GM12878 (cell line): Measurements from ENCODE around the gene ID3. TPM values are rescaled to one million over a fixed set of nuclear protein-coding genes. Genes with fewer than 3 reads are reported as not detected.
A peak's percentile ranks its signal among the peaks of the same experiment; 100 is the strongest.

Experiments used
- ATF7 ChIP-seq: fragments of 450-650 bp; IDR thresholded peaks from 2 replicates; pipeline ENCODE4 v1.6.1; 2016; ENCODE audit warnings: low read depth, mild to moderate bottlenecking
- FOS ChIP-seq: IDR thresholded peaks from 3 replicates; pipeline ENCODE4 v1.6.1; 2011; ENCODE audit warnings: borderline replicate concordance; ENCODE audit not compliant: insufficient read length; ENCODE audit errors: extremely low read depth
- FOXK2 ChIP-seq: fragments of 450-650 bp; IDR thresholded peaks from 2 replicates; pipeline ENCODE4 v1.6.1; 2017; ENCODE audit warnings: mild to moderate bottlenecking, moderate library complexity
- IKZF2 ChIP-seq, 2 experiments: fragments of 450-650 bp; IDR thresholded peaks; 2 replicates each; pipeline ENCODE4 v1.6.1; 2017; ENCODE audit warnings: mild to moderate bottlenecking in 2 of 2, moderate library complexity in 2 of 2
- KAT2A ChIP-seq: conservative IDR thresholded peaks from 2 replicates; pipeline ENCODE4 v1.6.1; 2011; ENCODE audit warnings: low read depth, low read length; ENCODE audit not compliant: control insufficient read depth
- MEF2A ChIP-seq: IDR thresholded peaks from 2 replicates; pipeline ENCODE4 v1.6.1; 2011; ENCODE audit warnings: low read depth, mild to moderate bottlenecking, low read length, moderate library complexity; ENCODE audit not compliant: insufficient read depth
- MTA2 ChIP-seq: fragments of 450-650 bp; IDR thresholded peaks from 2 replicates; pipeline ENCODE4 v1.6.1; 2016; ENCODE audit warnings: low read depth, mild to moderate bottlenecking, moderate library complexity
- MTA3 ChIP-seq: IDR thresholded peaks from 2 replicates; pipeline ENCODE4 v1.6.1; 2012; ENCODE audit warnings: low read length, inconsistent platforms, borderline replicate concordance
- NBN ChIP-seq: fragments of 450-650 bp; IDR thresholded peaks from 2 replicates; pipeline ENCODE4 v1.6.1; 2016
- NFIC ChIP-seq: IDR thresholded peaks from 2 replicates; pipeline ENCODE4 v1.6.1; 2012; ENCODE audit warnings: low read depth, mild to moderate bottlenecking, inconsistent platforms, low read length, moderate library complexity
- POU2F2 ChIP-seq: IDR thresholded peaks from 3 replicates; pipeline ENCODE4 v1.6.1; 2011; ENCODE audit warnings: low read depth, mild to moderate bottlenecking, low read length, borderline replicate concordance
- RFX5 ChIP-seq: IDR thresholded peaks from 2 replicates; pipeline ENCODE4 v1.6.1; 2011; ENCODE audit warnings: low read depth, low read length, improper control_type of control experiment
- RUNX3 ChIP-seq: IDR thresholded peaks from 2 replicates; pipeline ENCODE4 v1.6.1; 2012; ENCODE audit warnings: low read length, inconsistent platforms
- SIN3A ChIP-seq: IDR thresholded peaks from 2 replicates; pipeline ENCODE4 v1.6.1; 2012; ENCODE audit warnings: low read depth, low read length, improper control_type of control experiment
- SREBF2 ChIP-seq: IDR thresholded peaks from 2 replicates; pipeline ENCODE4 v1.6.1; 2012; ENCODE audit warnings: mild to moderate bottlenecking, low read length
- TBL1XR1 ChIP-seq: IDR thresholded peaks from 2 replicates; pipeline ENCODE4 v1.6.1; 2012; ENCODE audit warnings: low read depth, low read length, improper control_type of control experiment
- WRNIP1 ChIP-seq: IDR thresholded peaks from 2 replicates; pipeline ENCODE4 v1.6.1; 2011; ENCODE audit warnings: low read depth, low read length, improper control_type of control experiment, borderline replicate concordance
- ZBED1 ChIP-seq: IDR thresholded peaks from 2 replicates; pipeline ENCODE4 v1.6.1; 2016; ENCODE audit warnings: borderline replicate concordance
- ZNF384 ChIP-seq: IDR thresholded peaks from 2 replicates; pipeline ENCODE4 v1.6.1; 2012; ENCODE audit warnings: low read depth, mild to moderate bottlenecking, low read length, improper control_type of control experiment, borderline replicate concordance
- polyA plus RNA-seq, 11 experiments: library from polyadenylated mRNA; depleted of rRNA in 4 of 11; unstranded in 6 of 11; stranded (reverse) in 5 of 11; fragments of >200 nt; fragmentation: Nextera tagmentation in 4 of 11; fragmentation: Illumina TruSeq in 1 of 11; extraction: Ambion mirVana in 4 of 11; extraction: Trizol in 1 of 11; gene quantifications; 1 replicate in 1 of 11; 2 replicates in 10 of 11; pipeline versions ENCODE4 v1.2.1 to v1.2.3, GENCODE V29; 2011 to 2016; ENCODE audit warnings: inconsistent platforms in 2 of 11, missing spikeins in 2 of 11, low read depth in 1 of 11
- total RNA-seq, 4 experiments: library from RNA; depleted of rRNA in 3 of 4; stranded (reverse); fragments of >200 nt in 3 of 4; fragmentation: Illumina TruSeq in 1 of 4; extraction: Trizol in 1 of 4; gene quantifications; 2 replicates each; pipeline versions ENCODE4 v1.2.1 to v1.2.3, GENCODE V29; 2013 to 2021
- TF ChIP-seq, protein P1 (sequence below): fragments of 450-650 bp; IDR thresholded peaks from 2 replicates; pipeline ENCODE4 v1.6.1; 2016; ENCODE audit warnings: mild to moderate bottlenecking, moderate library complexity, borderline replicate concordance
- TF ChIP-seq, protein P2 (sequence below): fragments of 450-650 bp; formaldehyde crosslinking; IDR thresholded peaks from 2 replicates; pipeline ENCODE4 v1.4.0; 2022; ENCODE audit warnings: mild to moderate bottlenecking, moderate library complexity
- TF ChIP-seq, protein P3 (sequence below): fragments of 450-650 bp; IDR thresholded peaks from 2 replicates; pipeline ENCODE4 v1.6.1; 2017; ENCODE audit warnings: mild to moderate bottlenecking

Gene ID3
- total and polyA plus RNA-seq, 10 of the 15 experiments (the other 5 are each of a cell fraction or from before 2014, with no cell fraction given), result 42.7 to 475 (median 207) TPM

DNA sequence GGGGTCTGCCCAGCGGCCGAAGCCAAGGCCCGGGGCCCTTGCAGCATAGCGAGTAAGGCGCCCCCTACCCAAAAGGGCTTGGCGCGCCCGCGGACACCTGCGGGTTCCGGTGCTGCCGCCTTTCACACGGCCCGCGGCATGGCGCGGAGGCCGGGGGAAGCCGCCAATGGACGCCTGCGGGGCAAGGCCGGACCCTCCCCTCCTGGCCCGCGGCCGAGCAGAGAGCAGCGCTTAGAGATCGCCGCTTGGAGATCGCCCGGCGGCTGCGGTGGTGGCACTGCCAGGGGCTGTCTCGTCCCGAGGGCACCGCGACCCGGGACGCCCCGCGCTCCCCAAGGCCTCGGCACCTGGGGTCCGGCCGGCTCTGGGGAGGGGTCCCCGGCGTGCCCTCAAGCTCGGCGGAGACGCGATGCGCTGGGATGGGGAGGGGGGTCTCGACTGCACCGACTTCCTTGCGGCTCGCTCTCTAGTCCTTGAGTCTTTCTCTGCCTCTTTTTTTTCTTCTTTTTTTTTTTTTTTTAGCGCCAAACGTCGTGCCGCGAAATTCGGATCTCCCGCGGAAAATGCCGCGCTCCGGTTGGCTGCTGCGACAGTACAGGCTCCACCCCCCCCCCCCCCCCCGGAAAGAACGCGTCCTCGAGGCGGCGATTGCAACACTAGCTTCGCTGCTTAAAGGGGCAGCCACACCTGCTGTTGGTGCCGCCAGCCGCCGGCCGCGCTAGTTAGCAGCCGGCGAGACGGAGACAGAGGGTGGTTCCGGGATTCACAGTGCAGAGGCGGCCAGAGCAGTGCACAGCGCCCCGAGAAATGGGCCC lies 28.3 kb downstream of the ID3 start, which contains the start of gene E2F2 (continued):
- TF ChIP-seq ZNF384 (peak; percentile 92), MTA2 (no peak), NBN (peak; percentile 61; the same call in 1 of the 2 replicates), MTA3 (no peak), RUNX3 (no peak; the same call in 1 of the 2 replicates), ZBED1 (no peak), FOXK2 (no peak), SIN3A (peak; percentile 95), ATF7 (no peak), KAT2A (no peak), FOS (no peak), RFX5 (no peak), TBL1XR1 (no peak), WRNIP1 (no peak), MEF2A (no peak), POU2F2 (no peak), SREBF2 (no peak), IKZF2 (IDR thresholded peaks at IDR 0.05) (no peak), NFIC (no peak)
- TF ChIP-seq, protein P1, sequence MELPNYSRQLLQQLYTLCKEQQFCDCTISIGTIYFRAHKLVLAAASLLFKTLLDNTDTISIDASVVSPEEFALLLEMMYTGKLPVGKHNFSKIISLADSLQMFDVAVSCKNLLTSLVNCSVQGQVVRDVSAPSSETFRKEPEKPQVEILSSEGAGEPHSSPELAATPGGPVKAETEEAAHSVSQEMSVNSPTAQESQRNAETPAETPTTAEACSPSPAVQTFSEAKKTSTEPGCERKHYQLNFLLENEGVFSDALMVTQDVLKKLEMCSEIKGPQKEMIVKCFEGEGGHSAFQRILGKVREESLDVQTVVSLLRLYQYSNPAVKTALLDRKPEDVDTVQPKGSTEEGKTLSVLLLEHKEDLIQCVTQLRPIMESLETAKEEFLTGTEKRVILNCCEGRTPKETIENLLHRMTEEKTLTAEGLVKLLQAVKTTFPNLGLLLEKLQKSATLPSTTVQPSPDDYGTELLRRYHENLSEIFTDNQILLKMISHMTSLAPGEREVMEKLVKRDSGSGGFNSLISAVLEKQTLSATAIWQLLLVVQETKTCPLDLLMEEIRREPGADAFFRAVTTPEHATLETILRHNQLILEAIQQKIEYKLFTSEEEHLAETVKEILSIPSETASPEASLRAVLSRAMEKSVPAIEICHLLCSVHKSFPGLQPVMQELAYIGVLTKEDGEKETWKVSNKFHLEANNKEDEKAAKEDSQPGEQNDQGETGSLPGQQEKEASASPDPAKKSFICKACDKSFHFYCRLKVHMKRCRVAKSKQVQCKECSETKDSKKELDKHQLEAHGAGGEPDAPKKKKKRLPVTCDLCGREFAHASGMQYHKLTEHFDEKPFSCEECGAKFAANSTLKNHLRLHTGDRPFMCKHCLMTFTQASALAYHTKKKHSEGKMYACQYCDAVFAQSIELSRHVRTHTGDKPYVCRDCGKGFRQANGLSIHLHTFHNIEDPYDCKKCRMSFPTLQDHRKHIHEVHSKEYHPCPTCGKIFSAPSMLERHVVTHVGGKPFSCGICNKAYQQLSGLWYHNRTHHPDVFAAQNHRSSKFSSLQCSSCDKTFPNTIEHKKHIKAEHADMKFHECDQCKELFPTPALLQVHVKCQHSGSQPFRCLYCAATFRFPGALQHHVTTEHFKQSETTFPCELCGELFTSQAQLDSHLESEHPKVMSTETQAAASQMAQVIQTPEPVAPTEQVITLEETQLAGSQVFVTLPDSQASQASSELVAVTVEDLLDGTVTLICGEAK, result no peak
- TF ChIP-seq, protein P2, sequence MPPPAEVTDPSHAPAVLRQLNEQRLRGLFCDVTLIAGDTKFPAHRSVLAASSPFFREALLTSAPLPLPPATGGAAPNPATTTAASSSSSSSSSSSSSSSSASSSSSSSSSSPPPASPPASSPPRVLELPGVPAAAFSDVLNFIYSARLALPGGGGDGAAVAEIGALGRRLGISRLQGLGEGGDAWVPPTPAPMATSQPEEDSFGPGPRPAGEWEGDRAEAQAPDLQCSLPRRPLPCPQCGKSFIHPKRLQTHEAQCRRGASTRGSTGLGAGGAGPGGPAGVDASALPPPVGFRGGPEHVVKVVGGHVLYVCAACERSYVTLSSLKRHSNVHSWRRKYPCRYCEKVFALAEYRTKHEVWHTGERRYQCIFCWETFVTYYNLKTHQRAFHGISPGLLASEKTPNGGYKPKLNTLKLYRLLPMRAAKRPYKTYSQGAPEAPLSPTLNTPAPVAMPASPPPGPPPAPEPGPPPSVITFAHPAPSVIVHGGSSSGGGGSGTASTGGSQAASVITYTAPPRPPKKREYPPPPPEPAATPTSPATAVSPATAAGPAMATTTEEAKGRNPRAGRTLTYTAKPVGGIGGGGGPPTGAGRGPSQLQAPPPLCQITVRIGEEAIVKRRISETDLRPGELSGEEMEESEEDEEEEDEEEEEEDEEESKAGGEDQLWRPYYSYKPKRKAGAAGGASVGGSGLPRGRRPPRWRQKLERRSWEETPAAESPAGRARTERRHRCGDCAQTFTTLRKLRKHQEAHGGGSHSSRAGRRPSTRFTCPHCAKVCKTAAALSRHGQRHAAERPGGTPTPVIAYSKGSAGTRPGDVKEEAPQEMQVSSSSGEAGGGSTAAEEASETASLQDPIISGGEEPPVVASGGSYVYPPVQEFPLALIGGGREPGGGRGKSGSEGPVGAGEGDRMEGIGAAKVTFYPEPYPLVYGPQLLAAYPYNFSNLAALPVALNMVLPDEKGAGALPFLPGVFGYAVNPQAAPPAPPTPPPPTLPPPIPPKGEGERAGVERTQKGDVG (CRISPR knock-in tag), result no peak
- TF ChIP-seq, protein P3, sequence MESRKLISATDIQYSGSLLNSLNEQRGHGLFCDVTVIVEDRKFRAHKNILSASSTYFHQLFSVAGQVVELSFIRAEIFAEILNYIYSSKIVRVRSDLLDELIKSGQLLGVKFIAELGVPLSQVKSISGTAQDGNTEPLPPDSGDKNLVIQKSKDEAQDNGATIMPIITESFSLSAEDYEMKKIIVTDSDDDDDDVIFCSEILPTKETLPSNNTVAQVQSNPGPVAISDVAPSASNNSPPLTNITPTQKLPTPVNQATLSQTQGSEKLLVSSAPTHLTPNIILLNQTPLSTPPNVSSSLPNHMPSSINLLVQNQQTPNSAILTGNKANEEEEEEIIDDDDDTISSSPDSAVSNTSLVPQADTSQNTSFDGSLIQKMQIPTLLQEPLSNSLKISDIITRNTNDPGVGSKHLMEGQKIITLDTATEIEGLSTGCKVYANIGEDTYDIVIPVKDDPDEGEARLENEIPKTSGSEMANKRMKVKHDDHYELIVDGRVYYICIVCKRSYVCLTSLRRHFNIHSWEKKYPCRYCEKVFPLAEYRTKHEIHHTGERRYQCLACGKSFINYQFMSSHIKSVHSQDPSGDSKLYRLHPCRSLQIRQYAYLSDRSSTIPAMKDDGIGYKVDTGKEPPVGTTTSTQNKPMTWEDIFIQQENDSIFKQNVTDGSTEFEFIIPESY, result no peak
